UCSD-AML1 (cell line): ENCODE data around the gene WFDC6.
"Not testable (repeated sequence)": the region's sequence is repeated elsewhere in the genome, so short reads cannot be mapped to it uniquely, and the experiment has no call there.

ENCODE experiments used
- DNase-seq: peaks from one replicate; lab custom pipeline; 2025; ENCODE audit not compliant: unreplicated experiment; lab: John Stamatoyannopoulos, UW

Gene WFDC6

DNA sequence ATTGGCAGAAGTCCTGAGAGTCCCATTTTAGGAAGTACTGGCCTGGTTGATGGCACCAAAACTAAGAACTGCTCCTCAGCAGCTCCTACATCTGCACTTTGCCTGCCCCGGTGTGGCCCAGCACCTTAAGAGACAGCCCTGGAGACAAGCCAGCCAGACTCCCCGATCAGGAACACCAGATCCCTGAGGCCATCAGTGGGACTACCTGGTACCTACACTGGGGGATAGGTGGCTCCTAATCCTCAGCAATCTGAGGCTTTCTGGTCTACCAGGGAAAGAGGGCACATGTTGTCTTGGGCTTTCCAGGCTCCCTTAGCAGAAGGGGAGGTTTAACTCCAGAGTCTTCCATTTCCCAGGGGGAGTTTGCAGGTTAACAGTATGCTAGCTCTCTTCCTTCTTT lies at the start of gene WFDC6:
WFDC6 (minus strand) TSS at position 101 of the 400 bp plus-strand sequence; CDS start at position 26, 75 bp downstream.
- no peak for DNase-seq

DNA sequence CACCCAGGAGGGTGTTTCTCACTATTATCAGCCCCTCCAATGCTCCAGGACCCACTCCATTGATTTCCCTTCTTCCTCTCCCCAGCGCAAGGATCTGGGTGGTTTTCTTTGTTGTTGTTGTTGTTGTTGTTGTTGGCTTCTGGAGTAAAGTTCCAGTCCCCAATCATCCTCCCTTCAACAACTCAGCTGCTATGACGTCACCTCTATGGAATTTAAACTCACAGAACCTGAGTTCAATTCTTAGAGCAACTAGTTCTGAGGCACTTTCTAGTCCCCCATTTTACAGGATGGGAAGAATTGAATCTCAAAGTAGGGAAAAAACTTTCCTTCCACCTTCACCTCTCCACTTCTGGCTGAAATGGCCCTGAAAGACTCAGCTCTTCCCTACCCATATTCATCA lies 49.5 kb upstream of the WFDC6 start:
- DNase-seq = no peak

DNA sequence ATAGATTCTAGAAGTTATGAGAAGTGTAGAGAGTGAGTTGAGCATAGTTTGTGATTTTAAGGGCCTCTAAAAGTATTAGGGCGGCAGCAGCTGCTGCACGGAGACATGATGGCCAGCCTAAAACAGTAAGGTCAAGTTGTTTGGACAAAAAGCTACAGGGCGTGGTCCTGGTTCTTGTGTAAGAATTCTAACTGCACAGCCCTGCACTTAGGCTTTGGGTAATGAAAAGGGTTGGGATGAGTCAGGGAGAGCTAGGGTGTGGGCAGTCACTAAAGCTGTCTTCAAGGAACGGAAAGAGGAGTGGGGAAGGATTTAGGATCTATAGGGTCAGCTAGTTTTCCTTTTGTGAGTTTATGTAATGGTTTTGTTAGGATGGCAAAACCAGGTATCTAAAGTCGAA lies 46.7 kb upstream of the WFDC6 start:
- DNase-seq = not testable (repeated sequence)

DNA sequence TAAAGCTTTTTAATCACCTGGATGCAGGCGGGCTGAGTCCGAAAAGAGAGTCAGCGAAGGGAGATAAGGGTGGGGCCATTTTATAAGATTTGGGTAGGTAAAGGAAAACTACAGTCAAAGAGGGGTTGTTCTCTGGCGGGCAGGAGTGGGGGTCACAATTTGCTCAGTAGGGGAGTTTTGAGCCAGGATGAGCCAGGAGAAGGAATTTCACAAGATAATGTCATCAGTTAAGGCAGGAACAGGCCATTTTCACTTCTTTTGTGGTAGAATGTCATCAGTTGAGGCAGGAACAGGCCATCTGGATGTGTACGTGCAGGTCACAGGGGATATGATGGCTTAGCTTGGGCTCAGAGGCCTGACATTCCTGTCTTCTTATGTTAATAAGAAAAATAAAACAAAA lies 45.0 kb upstream of the WFDC6 start:
- DNase-seq = not testable (repeated sequence)

DNA sequence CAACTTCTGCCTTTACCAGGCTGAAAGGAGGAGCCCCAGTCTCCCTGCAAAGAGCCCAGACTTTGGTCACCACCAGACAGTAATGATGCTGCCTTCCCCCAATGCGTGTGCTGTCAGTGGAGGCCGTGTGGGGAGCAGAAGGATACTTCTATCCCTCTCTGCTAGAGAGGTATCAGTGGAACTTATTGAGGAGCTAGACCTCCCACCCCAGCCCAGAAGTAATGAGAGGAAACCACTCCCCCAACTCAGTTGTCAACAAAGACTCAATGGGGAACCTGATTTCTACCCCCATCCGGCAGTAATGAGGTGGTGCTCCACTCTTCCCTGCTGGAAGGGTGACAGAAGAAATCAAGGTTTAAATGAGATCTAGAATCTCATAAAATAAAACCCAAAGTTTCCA lies 44.2 kb upstream of the WFDC6 start:
- no peak for DNase-seq

DNA sequence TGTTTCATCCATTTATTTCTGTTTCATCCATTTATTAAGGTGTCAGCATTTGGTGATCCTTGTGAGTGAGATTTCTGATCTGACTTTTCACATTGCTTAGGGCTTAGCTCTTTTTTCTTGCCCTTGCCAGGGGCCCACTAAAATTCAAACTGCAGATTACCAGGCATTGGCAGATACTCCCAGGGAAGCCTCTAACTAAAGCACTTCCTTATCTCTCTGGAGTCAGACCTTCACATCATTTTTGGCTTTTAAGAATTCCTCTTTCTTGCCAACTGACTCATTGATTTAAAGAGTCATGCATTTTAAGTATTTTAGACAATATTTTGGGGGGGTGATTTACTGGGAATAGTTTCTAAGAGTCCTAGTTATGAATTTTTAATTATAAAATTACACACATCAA lies 42.4 kb upstream of the WFDC6 start:
- no peak for DNase-seq

DNA sequence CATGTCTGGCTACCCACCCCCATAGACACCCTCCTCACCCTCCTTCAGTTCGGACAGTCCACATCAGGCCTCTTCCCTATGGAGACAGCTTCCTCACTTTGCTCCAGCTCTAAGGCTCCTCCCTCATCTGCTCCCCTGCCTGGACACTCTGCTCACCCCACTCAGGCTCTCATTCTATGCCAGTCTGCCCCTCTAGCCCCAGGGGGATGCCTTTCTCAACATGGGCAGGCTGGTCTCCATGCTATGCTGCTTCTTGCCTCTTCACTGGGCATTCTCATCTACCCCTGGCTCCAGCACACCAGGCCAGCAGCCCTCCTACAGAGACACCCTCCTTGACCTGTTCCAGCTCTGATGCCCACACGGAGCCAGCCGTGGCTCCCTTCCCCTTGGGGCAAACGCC lies 39.9 kb upstream of the WFDC6 start, which contains the start of gene WFDC8:
WFDC8 (minus strand) TSS at position 101 of the 400 bp plus-strand sequence; CDS start at position 64, 37 bp downstream.
- no peak for DNase-seq

DNA sequence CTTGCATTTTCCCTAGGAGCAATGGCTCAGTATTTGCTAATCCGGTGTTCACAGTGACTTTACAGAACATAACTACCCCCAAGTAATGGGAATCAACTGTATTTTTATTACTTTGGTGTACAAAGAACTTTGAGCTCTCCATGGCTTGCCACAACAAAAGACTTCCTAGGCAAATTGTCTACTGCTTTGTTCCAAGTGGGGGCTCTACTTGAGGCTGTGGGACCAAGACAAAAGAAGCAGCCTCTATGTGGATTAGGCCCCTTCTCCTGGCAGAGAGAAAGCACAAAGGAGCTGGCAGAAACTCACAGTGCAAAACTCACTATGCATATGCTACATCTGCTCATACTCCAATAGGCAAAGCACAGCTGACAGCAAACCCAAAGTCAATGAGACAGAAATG lies 38.9 kb upstream of the WFDC6 start:
- DNase-seq = no peak

DNA sequence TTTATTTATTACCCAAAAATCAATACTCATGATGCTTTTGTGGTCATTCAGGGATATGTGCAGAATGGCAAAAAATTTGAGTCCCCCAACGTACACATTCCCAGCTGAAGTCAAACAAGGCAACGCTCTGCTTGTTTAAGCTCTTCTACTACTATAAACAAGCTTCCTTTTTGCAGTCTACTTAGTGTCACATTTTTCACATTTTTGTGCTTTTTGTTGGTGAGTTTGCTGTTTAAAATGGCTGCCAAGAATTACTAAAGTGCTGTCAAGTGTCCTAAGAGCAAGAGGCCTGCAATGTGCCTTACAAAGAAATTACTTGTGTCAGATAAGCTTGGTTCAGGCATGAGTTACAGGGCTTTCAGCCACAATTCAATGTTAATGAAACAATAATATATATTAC lies 37.7 kb upstream of the WFDC6 start:
- DNase-seq = no peak

DNA sequence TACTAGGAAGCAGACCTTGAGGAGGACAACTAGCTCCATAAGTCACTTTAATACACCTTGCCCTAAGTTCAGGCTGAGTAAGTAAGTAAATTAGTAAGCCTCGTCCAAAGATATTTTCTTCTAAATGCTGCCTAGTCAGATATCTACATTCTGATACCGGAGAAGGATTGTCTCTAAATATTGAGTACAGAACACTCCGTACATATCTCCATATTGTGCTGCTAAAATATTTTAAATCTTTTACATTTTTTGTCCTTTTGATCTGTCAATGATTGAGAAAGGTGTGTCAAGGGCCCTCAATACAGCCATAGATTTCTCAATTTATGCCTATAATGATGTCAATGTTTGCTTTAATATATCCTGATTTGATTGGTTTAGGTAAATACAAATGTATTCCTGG lies 36.6 kb upstream of the WFDC6 start:
- DNase-seq = no peak

DNA sequence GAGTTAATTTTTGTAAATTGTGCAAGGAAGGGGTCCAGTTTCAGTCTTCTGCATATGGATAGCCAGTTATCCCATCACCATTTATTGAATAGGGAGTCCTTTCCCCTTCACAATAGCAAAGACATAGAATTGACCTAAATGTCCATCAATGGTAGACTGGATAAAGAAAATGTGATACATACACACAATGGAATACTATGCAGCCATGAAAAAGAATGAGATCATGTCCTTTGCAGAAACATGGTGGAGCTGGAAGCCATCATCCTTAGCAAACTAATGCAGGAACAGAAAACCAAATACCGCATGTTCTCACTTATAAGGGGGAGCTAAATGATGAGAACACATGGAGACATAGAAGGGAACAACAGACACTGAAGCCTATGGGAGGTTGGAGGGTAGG lies 30.4 kb upstream of the WFDC6 start:
- DNase-seq = not testable (repeated sequence)

DNA sequence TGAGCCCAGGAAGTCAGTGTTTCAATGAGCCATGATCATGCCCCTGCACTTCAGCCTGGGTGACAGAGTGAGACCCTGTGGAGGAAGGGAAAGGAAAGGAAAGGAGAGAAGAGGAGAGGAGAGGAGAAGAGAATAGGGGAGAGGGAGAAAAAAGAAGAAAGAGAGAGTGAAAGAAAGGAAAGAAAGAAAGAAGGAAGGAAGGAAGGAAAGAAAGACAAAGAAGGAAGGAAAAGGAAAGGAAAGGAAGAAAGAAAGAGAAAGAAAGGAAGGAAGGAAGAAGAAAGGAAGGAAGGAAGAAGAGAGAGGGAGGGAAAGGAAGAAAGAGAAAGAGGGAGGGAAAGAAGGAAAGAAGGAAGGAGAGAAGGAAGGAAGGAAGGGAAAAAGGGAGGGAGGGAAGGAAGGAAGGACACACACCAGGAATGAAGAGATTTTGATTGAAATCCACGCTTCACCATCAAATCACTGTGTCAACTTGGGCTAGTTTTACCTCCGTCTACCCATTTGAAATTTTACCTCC lies 25.5 kb upstream of the WFDC6 start:
- DNase-seq = no peak

DNA sequence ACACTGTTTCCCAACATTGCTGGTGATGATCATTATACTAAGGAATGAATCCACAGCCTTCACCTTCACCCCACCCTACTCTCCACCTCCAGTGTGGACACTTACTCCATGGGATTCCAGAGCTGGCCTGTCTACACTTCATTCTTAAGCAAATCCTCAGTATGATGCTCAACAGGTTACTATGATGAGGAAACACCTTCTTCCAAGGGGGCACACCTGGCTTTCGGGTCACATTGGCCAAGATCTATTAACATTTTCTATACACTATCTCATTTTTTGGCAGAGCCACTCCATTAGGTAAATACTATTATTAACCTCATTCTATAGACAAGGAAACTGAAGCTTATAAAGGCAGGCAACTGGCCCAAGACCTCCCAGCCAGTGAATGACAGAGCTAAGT lies 15.9 kb upstream of the WFDC6 start:
- no peak for DNase-seq

DNA sequence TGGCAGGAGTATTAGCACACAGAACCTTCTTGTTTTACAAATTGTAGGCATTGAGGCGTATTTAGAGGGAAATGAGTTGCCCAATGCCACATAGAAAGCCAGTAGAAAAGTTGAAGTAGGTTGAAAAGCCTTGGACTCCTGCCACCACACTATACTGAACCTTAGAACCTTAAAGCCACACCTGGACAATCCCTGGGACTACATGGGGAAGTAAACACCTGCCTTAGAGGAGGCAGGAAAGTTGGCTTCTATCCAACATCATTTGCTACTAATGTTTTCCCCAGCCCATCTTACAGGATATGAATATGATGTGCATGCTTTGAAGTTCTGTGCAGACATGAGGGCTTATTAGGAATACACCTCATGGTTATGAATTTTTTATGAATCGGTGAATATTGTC lies 13.2 kb upstream of the WFDC6 start:
- no peak for DNase-seq

DNA sequence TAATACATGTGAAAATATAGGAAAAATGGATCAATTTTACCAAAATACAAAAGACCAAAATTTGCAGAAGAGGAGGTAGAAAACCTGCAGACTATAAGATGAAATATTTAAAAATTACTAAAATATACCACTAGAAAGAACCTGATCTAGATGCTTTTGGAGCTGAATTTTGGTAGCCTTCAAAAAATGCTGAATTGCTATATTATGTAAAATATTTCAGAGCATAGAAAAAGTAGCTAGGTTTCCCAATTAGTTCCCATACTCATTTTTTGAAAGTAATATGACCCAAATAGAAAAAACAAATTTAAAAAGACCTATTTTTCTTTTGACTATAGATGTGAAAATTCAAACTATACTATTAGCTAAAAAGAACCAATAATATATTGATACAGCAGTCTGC lies 11.5 kb upstream of the WFDC6 start:
- no peak for DNase-seq

DNA sequence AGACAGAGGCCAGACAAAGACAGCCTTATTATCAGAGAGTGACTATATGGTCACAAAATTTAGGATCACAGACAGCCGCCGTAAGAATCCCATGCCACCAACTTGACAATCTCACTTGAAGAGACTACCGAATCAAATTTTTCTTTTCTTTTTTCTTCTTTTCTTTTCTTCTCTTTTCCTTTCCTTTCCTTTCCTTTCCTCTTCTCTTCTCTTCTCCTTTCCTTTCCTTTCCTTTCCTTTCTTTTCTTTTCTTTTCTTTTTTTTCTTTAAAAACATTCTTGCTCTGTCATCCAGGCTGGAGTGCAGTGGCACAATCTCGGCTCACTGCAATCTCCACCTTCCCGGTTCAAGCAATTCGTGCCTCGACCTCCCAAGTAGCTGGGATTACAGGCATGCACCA lies 9.1 kb upstream of the WFDC6 start:
- DNase-seq = no peak

DNA sequence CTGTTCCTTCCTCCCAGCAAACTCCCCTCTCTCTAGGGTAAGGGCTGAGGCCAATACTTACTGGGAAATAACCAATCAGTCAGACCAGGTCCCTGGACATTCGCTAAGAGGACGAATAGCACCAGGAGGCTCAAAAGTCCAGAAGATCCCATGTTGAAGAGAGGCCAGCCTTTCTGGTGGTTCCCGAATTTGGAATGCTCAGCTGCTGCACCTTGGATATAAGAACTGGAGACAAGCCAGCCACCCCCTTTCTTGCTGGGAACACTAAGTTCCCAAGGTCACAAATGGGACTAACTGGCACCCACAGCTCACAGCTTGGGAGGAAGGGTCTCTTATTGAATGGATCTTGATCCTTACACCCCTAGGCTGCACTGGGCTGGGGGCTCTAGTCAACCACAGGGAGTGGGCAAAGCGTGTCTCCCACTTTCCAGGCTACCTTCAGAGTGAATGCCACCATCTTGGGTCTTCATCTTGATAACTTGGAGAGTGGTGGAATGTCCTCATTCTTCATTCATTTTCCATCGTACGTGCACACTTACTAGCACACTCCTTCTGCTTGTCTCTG lies 8.0 kb upstream of the WFDC6 start, which contains the start of gene EPPIN:
EPPIN (minus strand) TSS at position 196 of the 565 bp plus-strand sequence; CDS start at position 152, 44 bp downstream.
- DNase-seq = no peak

DNA sequence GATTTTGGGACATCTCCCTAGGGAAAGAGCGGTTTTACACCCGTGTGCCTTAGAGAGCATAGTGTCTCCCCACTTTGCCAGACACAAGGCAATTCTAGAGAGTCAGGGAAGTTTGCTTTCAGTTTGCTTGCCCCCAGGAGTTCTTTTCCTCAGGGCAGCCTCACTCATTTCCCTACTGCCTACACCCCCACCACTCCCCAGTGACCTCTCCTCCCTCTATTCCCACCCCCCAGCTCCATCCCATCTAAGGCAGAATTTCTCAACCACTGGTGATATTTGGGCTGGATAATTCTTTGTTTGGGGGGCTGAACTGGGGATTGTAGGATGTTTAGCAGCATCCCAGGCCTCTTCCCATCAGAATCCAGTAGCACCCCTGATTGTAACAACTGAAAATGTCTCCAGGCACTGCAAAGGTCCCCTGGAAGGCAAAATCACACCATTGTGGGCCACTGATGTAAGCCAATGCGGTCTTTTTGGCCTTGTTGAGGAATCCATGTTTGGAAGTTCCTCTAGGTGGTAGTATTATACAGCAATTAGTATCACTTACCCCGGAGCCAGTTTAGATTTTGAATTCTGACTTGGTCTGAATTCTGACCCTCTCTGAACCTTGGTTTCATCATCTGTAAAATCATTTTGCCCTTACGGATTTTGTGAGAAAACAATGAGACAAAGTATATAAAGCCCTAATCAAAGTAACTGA lies 6.6 kb upstream of the WFDC6 start:
- no peak for DNase-seq

DNA sequence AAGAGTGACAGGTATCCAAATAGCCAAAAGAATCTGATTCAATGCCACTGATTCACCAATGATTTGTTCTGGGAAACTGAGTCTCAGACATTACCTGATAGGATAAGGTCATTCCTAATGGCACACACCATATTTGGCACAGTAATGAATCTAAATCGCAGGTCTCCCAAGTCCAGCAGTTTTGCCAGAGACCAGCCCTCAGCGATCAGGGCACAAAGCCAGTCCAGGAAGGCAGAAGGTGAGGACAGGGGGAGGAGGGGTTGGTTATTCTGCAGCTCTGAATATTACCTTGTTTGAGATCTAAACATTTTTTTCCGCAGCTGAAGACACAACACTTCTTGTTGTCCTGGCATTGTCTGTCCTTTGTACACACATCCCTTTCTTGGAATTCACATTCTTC lies 6.1 kb upstream of the WFDC6 start:
- no peak for DNase-seq

DNA sequence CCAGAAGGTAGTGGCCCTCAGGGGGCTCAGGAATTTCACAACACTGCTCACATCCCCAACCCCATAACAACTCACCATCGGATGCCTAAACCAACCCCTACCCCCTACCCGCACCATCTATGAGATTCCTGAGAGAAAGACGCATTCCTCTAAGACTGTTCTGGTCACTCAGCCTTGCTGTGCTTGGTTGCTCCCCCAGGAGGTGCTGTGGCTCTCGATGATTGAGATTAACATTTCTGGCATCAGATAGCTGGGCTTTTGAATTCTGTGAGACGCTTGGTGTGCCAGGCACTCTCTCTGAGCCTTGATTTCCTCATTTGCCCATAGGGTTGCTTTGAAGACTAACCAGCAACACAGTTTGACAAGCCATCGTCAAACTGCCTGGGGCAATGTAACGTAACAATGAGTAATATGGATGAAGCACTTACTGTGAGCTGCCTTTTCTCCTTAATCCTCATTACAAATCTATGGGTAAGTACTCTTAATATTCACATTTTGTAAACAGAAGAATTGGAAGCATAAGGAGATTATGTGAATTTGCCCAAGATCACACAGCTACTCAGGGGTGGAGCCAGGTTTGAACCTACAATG lies 978 bp downstream of the WFDC6 start:
- DNase-seq = no peak

DNA sequence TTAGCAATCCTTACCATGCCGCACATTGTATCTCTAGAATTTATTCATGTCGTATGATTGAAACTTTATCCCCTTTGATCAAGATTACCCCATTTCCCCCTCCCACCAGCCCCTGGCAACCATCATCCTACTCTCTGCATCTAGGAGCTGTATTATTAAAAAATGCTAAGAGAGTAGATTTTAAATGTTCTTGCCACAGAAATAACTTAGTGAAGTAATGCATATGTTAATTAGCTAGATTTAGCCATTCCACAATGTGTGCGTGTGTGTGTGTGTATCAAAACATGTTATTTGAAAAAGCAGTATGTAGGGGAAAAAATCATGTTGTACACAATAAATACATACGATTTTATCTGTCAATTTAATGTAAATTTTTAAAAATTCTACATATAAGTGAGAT lies 12.0 kb downstream of the WFDC6 start:
- no peak for DNase-seq

DNA sequence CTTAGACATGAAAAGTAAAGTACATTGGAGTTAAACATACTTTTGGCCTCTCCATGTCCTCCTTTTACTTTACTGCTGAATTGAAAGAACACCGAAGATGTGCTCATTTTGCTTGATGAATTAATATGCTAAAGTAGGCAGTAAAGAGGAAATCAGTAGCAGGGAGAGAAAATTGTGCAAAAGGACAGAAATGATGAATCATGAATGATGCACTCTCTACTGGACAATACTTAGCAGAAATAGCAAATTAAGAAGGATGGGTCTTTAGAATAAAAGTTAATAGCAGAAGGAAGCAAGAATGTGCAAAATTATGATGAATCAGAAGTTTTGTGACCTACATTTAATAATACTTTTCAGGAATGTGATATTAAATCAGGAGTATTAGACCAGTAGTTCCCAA lies 15.5 kb downstream of the WFDC6 start:
- no peak for DNase-seq
